Stimulated activated naive CD4-positive, alpha-beta T cell treated with Interleukin-2 at 50 U/mL for 16 hours (primary cell): Measurements from ENCODE around the gene AAMDC.

Source experiments
- DNase-seq: peaks from one replicate; lab custom pipeline; 2025; lab: John Stamatoyannopoulos, UW

The AAMDC gene

DNA sequence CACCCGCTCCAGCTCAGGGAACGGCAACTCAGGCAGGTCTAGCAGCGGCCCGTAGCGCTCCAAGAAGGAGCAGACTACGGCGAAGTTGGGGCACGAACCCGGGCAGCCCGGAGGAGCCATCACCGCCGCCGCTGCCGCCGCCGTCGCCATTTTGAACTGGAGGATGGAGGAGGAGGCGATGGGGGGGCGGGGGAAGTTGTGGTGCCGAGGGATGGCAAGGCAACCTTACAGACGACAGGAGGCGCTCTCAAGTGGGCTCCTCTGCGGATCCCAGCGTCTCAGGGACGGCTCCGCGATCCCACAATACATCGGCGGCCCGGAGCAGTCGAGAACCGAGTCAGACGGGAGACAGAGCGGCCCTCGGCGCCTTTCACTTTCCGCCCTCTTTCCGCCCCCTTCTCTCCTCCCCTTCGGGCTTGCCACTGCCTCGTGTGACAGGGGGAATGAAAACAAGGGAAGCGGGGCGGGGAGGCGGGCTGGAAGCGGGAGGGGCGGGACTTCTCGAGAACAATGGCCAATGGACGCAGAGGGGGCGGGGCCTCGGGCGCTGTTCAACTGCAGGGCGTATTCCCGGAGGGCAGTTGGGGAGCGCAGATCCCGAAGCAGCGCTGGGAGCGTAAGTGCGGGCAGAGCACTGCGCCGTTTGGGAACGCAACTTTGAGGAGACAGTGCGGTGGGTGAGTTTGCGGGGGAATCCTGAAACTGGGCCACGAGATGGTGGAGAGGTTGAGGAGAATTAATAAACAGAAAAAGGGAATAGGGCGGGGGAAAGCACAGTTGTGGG is at the start of gene AAMDC, which contains the start of gene RSF1:
TSS of gene AAMDC (plus strand) at position 580 of the 784 bp plus-strand sequence. CDS start 21,353 bp downstream, outside the sequence.
TSS of gene RSF1 (minus strand) at position 158 of the 784 bp plus-strand sequence. CDS start at position 150, 8 bp downstream.
- peak; percentile 99 for DNase-seq

DNA sequence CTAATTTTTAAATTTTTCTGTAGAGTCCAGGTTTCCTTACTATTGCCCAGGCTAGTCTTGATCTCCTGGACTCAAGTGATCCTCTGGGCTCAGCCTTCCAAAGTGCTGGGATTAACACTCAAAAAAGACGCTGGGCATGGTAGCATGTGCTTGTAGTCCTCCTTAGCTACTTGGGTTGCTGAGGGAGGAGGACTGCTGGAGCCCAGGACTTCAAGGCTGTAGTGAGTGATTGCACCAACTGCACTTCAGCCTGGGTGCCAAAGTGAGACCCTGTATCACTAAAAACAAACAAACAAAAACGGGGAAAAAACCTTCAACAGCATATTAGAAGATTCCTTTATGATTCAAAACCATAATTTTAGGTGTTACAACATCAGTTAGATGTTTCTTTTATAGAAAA is 45.0 kb upstream of the AAMDC start:
- DNase-seq, result no peak

- DNase-seq, result no peak
Measured at GRCh38 chr11:77776455-77776854, 44.5 kb upstream of the AAMDC start.

GRCh38 chr11:77778118-77778517 is 42.8 kb upstream of the AAMDC start:
- DNase-seq, result no peak

DNA sequence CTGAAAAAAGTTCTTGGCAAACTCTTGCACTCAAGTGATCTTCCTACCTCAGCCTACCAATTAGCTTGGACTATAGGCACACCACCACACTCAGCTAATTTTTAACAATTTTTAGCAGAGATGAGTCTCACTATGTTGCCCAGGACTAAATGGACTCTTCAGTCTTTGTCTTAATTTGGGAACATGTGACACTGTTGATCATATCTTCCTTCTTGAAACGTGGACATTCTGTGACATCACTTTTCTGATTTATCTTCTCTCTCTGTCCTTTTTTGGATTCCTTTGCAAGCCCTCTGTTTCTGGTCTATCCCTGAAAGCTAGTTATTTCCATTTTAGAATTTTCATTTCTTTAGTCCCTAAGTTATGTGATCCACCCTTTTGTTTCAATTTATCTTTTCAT is 42.4 kb upstream of the AAMDC start:
- DNase-seq, result no peak

DNA sequence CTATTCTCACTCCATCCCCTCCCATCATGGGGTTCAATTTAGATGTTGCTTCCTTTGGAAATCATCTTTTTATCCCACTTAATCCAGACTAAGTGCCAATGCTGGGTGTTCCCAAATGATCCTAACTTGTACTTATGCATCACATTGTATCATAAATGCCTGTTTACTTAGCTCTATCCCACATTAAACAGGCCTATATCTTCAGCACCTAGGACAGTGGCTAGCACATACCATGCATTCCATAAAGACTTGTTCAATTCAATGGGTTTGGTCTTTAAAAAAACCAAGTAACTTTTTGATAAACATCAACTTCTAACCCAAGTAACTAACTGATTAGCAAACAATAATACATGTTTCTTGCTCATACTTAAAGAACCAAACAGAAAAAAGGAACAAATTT is 41.0 kb upstream of the AAMDC start:
- DNase-seq, result no peak

- no peak for DNase-seq
Measured at GRCh38 chr11:77783025-77783424, 37.9 kb upstream of the AAMDC start.

DNA sequence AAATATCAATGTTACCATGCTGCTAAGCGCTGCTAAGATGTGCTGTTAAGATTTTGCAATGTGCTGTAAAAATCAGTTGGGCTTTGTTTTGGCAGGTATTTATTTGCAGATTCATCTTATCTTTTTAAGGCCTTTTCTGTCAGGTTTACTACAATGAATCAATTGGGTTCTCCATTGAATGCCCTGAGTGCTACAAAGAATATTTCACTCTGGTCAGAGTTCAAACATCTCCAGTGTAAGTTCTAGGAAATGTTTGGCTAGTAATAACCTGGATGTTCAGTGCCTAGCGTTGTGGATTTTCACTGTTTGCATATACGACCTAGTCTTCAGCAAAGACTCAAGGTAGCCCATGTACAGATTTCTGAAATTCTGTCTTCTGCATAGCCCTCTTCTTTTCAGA is 36.4 kb upstream of the AAMDC start:
- no peak for DNase-seq

DNA sequence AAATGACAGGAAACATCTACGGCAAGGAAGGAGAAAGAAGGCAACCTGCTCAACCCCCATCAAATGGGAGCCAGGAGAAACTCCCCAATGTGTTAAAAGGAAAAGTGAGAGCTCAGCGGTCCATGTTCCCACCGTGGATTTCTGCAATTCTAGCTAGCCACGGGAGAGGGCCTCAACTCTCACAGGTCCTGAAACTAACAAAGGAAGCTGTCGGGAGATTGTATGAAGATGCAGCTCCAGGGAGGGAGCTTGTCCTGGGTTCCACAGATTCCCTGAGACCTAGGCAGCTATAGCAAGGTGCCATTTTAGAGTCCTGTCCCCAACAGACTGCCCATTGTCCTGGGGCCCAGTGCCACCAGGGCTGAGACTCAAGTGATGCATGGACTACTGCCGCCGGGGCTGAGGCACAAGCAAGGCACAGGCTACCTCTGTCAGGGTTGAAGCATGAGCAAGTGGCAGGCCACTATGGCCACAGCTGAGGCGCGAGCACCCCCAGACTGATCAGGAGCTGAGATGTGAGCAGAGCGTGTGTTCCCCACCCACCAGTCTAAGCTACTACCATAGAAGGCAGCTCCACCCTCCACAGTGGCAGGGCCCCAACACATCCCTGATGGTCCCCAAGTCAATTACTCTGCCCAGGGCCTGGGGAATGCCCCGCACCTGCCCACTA is 31.7 kb upstream of the AAMDC start:
- DNase-seq, result no peak

GRCh38 chr11:77789731-77790476 is 31.0 kb upstream of the AAMDC start:
- DNase-seq, result no peak

DNA sequence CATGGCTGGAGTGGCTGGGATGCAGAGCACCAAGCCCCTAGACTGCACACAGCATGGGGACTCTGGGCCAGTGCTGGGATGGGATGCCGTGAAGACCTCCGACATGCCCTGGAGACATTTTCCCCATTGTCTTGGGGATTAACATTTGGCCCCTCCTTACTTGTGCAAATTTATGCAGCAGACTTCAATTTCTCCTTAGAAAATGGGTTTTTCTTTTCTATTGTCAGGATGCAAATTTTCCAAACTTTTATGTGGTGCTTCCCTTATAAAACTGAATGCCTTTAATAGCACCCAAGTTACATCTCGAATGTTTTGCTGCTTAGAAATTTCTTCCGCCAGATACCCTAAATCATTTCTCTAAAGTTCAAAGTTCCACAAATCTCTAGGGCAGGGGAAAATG is 29.6 kb upstream of the AAMDC start:
- no peak for DNase-seq

DNA sequence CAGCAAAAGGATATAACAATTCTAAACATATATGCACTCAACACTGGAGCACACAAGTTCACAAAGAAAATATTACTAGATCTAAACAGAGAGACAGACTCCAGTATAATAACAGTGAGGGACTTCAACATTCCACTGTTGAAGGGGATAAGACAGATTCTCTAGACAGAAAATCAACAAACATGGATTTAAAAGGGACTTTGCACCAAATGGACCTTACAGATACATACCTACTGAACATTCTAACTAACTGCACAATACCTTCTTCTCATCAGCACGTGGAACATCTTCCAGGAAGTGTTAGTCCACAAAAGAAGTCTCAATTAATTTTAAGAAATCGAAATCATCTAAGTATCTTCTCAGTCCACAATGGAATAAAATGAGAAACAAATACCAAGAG is 27.0 kb upstream of the AAMDC start:
- DNase-seq, result no peak

DNA sequence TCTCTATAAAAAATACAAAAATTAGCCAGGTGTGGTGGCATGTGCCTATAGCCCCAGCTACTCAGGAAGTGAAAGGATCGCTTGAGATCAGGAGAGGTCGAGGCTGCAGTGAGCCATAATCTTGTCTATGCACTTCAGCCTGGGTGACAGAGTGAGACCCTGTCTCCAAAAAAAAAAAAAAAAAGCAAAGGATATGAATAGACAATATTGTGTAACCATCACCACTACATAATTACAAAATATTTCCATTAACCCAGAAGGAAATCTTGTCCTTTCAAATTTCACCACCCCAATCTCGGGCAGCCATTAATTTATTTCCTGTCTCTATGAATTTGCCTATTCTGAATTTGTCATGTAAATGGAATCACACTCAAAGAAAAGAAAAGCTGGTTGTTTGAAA is 21.6 kb upstream of the AAMDC start:
- DNase-seq, result no peak

GRCh38 chr11:77800449-77800848 is 20.5 kb upstream of the AAMDC start:
- DNase-seq, result no peak

DNA sequence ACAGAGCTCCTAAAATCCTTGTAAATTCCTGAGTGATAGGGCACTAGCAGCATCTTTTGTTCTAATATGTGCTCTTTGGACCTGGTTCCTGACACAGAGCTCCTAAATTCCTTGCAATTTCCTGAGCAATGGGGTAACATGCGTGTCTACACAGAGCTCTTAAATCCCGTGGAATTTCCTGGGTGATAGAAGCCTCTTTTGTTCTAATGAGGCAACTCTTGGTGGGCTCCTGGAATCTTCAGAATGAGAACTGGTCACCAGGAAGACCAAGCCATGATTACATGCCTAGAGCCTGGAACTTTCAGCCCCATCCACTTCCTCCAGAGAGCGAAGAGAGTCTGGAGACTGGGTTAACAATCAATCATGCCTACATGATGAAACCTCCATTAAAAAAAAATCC is 19.5 kb upstream of the AAMDC start:
- DNase-seq, result no peak

- no peak for DNase-seq
Measured at GRCh38 chr11:77806415-77806814, 14.5 kb upstream of the AAMDC start.

DNA sequence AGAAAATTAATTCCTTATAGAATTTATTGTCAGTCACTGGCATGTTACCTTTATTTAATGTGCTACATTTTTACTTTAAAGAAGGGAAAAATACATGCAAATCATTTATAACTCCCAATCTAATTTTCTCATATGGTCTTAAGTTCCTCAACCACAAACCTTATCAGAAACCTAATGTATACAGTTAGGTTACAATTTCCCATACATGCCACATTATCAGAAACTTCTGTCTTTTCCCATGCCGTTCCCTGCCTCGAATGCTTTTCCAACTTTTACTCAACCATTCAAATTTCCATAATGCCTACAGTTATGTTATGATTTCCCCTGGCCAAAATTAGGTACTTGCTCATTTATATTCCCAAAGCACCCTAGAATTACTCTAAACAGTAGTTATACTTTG is 14.0 kb upstream of the AAMDC start:
- no peak for DNase-seq

DNA sequence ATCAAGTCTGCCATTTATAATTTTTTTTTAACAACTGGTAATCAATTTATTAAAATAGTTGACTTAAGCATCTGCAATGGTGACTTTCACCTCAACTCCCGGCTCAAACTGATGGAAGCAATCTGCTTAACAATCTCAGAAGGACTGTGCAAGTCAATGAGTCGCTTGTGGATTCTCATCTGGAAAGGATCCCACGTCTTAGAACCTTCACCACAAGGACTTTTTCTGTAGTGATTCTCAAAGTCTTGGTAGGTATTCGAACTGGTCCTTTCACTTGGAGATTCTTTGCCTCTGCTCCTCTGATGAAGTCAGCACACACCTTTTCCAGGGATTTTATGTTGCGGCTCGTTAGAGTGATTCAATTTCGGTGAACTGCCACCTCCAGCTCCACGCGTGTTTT is 7.7 kb upstream of the AAMDC start:
- no peak for DNase-seq

GRCh38 chr11:77814848-77815247 is 6.1 kb upstream of the AAMDC start:
- DNase-seq, result no peak

- DNase-seq, result no peak
Measured at GRCh38 chr11:77815459-77815858, 5.5 kb upstream of the AAMDC start.

DNA sequence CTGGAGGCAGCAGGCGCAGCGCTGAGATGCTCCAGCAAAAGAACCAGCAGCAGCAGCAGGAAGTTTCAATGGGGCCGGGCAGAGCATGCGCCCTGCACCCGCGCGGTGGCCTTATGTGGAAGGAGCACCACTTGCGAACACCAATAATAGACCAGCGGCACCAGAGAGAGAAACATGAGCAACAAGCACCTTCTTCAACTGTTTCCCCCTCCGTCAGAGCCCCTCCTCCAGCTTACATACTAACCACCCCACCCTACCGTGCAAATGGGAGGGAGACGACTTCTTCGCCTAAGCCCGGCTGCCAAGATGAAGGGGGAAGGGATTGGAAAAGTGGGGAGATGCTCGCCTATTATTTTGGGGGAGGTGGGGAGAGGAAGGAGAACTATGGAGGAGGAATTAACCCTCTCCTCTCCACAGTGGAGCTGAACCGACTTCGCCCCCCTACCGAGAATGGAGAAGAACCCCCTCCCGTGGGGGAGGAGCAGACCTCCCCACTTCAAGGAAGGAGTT is 1.5 kb upstream of the AAMDC start:
- DNase-seq, result peak; percentile 83

DNA sequence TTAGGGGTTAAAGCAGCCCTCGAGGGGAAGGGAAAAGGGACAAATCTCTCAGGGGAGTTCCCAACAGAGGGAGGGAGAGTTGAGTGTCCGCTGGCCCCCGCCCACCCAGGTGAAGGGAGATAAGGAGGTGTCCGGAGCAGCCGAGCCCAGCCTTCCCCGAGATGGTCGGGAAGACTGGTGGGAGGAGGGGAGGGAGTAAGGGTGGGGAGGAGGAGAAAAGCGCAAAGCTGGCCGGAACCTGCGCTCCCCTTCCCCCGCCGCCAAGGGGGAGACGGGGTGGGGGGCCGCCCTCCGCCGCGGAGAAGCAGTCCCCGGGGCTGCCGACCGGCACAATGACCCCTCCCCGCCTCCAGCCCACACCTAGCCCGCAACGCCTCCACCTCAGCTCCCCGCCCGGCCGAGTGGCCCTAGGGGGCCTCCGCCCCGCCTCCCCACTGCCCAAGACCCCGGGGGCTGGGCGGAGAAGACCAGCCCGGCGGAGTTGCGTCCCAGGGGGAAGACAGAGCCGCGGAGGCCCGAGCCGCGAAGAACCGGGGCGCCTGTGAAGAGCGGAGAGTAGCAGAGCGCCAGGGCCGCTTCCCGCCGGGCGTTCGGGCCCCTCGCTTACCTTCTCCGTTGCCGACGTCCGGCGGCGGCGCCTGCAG is 901 bp upstream of the AAMDC start:
- DNase-seq, result peak; percentile 32
